ENCODE data around the gene SLC35F3. TPM values are rescaled to one million over a fixed set of nuclear protein-coding genes. Genes with fewer than 3 reads are reported as not detected.
A peak's percentile ranks its signal among the peaks of the same experiment; 100 is the strongest.

Gene SLC35F3
- total and polyA plus RNA-seq, 9 of the 15 experiments (the other 6 are each of a cell fraction or from before 2014, with no cell fraction given): 0.04 to 0.07 (median 0.04) TPM; not detected in 6

DNA sequence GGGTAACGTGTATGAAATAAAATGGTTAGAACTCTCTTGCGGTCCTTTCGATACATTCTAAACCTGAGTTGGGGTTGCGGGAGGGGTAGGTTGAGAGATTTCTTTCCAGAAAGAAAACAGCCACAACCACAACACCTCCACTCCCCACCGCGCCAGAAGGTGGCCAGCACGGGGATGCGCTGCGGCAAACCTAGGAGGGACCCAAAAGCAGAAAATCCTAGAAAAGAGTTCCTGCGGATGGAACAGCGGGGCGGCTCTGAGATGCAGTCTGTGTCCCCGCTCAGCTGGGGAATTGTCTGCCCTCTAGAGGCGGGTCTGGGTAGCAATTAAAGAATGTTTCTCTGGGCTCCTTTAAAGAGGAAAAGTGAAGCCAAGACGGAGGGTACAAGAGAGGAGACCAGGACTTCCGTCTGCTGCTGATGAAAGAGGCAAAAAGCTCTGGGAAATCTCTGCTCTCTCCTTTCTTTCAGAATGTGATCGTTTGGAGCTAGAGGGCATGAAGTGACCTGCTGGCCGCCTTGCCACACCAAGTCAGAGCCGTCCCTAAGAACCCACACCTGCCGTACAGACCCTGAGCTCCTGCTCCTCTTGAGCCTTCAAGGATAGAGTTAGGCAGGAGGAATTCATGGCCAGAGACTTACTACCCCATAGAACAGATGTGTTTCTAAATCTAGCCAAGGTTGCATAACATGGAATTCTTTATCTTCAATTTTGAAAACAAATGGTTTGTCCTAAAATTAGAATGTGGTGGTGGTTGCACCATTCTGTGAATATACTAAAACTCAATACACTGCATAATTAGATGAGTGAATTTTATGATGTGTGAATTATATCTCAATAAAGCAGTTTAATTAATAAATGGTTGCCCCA, 422.3 kb downstream of the SLC35F3 start (continued):
- TF ChIP-seq ZBTB7A (IDR thresholded peaks at IDR 0.05; ENCODE audit: borderline replicate concordance, control insufficient read depth, low read depth, low read length) (no peak), CC2D1A (IDR thresholded peaks at IDR 0.05) (0 out of 2 replicates have a peak, but pooled peaks have one; percentile 18), SIRT6 (IDR thresholded peaks at IDR 0.05; ENCODE audit: low read depth, low read length) (no peak), RCOR1 (IDR thresholded peaks at IDR 0.05; ENCODE audit: borderline replicate concordance in 1 of 2, low read depth in 2 of 2, low read length in 2 of 2) (peak in 1 of 2 experiments; percentile 61; a peak in 1 of 4 replicates), NFATC3 (IDR thresholded peaks at IDR 0.05) (no peak), ATF7 (IDR thresholded peaks at IDR 0.05) (peak; percentile 33; the same call in 1 of the 2 replicates), ZNF224 (CRISPR knock-in tag; IDR thresholded peaks at IDR 0.05) (no peak), MAFF (IDR thresholded peaks at IDR 0.05; ENCODE audit: low read length) (no peak), ZC3H11A (IDR thresholded peaks at IDR 0.05; ENCODE audit: low read depth, low read length) (no peak), SMAD3 (CRISPR knock-in tag; conservative IDR thresholded peaks at IDR 0.05) (no peak), KLF10 (CRISPR knock-in tag; IDR thresholded peaks at IDR 0.05) (no peak), PCBP1 (IDR thresholded peaks at IDR 0.05; ENCODE audit: low read depth, low read length, poor library complexity, severe bottlenecking) (no peak), PHB (CRISPR knock-in tag; IDR thresholded peaks at IDR 0.05) (no peak), MAFG (tag; conservative IDR thresholded peaks at IDR 0.05) (no peak), CXXC5 (CRISPR knock-in tag; IDR thresholded peaks at IDR 0.05) (peak; percentile 33; the same call in 1 of the 2 replicates), TAF9B (IDR thresholded peaks at IDR 0.05; ENCODE audit: partially characterized antibody) (no peak), EP300 (IDR thresholded peaks at IDR 0.05; ENCODE audit: low read length) (no peak), E2F3 (CRISPR knock-in tag; IDR thresholded peaks at IDR 0.05) (no peak), FOXM1 (IDR thresholded peaks at IDR 0.05; ENCODE audit: low read depth) (no peak), FOXM1 (CRISPR knock-in tag; IDR thresholded peaks at IDR 0.05; ENCODE audit: low read depth) (no peak), SMAD4 (CRISPR knock-in tag; conservative IDR thresholded peaks at IDR 0.05) (peak; percentile 23; the same call in 1 of the 2 replicates), ZSCAN32 (CRISPR knock-in tag; IDR thresholded peaks at IDR 0.05) (no peak), TEAD1 (CRISPR knock-in tag; IDR thresholded peaks at IDR 0.05) (0 out of 4 replicates have a peak, but pooled peaks have one; percentile 51 to 54), TEAD4 (IDR thresholded peaks at IDR 0.05; ENCODE audit: low read length) (0 out of 2 replicates have a peak, but pooled peaks have one; percentile 10), TEAD4 (CRISPR knock-in tag; IDR thresholded peaks at IDR 0.05; ENCODE audit: borderline replicate concordance) (no peak), JUND (IDR thresholded peaks at IDR 0.05; ENCODE audit: borderline replicate concordance, low read depth, low read length) (0 out of 2 replicates have a peak, but pooled peaks have one; percentile 41), JUND (tag; IDR thresholded peaks at IDR 0.05; ENCODE audit: borderline replicate concordance, low read depth, low read length) (no peak), FOXP1 (CRISPR knock-in tag; IDR thresholded peaks at IDR 0.05) (no peak)
- TF ChIP-seq, protein P1, sequence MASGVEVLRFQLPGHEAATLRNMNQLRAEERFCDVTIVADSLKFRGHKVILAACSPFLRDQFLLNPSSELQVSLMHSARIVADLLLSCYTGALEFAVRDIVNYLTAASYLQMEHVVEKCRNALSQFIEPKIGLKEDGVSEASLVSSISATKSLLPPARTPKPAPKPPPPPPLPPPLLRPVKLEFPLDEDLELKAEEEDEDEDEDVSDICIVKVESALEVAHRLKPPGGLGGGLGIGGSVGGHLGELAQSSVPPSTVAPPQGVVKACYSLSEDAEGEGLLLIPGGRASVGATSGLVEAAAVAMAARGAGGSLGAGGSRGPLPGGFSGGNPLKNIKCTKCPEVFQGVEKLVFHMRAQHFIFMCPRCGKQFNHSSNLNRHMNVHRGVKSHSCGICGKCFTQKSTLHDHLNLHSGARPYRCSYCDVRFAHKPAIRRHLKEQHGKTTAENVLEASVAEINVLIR (CRISPR knock-in tag; IDR thresholded peaks at IDR 0.05): no peak
- TF ChIP-seq, protein P2, sequence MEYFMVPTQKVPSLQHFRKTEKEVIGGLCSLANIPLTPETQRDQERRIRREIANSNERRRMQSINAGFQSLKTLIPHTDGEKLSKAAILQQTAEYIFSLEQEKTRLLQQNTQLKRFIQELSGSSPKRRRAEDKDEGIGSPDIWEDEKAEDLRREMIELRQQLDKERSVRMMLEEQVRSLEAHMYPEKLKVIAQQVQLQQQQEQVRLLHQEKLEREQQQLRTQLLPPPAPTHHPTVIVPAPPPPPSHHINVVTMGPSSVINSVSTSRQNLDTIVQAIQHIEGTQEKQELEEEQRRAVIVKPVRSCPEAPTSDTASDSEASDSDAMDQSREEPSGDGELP (CRISPR knock-in tag; IDR thresholded peaks at IDR 0.05; ENCODE audit: borderline replicate concordance): peak; percentile 90

Measured in K562 (cell line).